Natural killer cell (primary cell): ENCODE data around the gene ABR. TPM values are rescaled to one million over a fixed set of nuclear protein-coding genes. Genes with fewer than 3 reads are reported as not detected.

Experiments
- ATAC-seq, 3 donors: fragments of 150-1000 bp in 2 of 3; fragments of 200-7000 bp in 1 of 3; cut with Tn5 transposase; 1 replicate in 1 of 3; 2 replicates in 2 of 3; pipeline ENCODE4 v1.10.0; 2021; ENCODE audit warnings: mild to moderate bottlenecking in 2 of 3, moderate library complexity in 2 of 3
- DNase-seq, 2 donors: peaks; one replicate each; pipeline versions ENCODE4 v3.0.0 to v3.0.0-alpha.2; 2013 to 2021; ENCODE audit warnings: mixed read lengths in 1 of 2
- H3K27ac ChIP-seq: one replicate; pipeline ENCODE4 v1.5.1; 2013; ENCODE audit warnings: mild to moderate bottlenecking, low read length
- H3K27me3 ChIP-seq: one replicate; pipeline ENCODE4 v1.6.1; 2013; ENCODE audit warnings: low read length; ENCODE audit not compliant: control insufficient read depth, insufficient read depth
- H3K36me3 ChIP-seq: one replicate; pipeline ENCODE4 v1.6.1; 2013; ENCODE audit warnings: low read length; ENCODE audit not compliant: control insufficient read depth, insufficient read depth
- H3K4me1 ChIP-seq: one replicate; pipeline ENCODE4 v1.6.1; 2013; ENCODE audit warnings: low read length; ENCODE audit not compliant: control insufficient read depth, insufficient read depth
- H3K4me3 ChIP-seq: one replicate; pipeline ENCODE4 v1.5.1; 2013; ENCODE audit warnings: low read length
- H3K9me3 ChIP-seq: one replicate; pipeline ENCODE4 v1.6.1; 2013; ENCODE audit warnings: low read length; ENCODE audit not compliant: control insufficient read depth, insufficient read depth
- H3K27ac Mint-ChIP-seq, 2 donors: one replicate each; pipeline ENCODE4 v1.8.0; 2022; ENCODE audit warnings: mild to moderate bottlenecking in 2 of 2, mixed read lengths in 2 of 2, moderate library complexity in 1 of 2
- H3K27me3 Mint-ChIP-seq, 2 donors: one replicate each; pipeline ENCODE4 v1.8.0; 2022; ENCODE audit warnings: low read depth in 2 of 2, mixed read lengths in 2 of 2
- H3K36me3 Mint-ChIP-seq: one replicate; pipeline ENCODE4 v1.8.0; 2022; ENCODE audit warnings: mixed read lengths
- H3K4me1 Mint-ChIP-seq, 2 donors: one replicate each; pipeline ENCODE4 v1.8.0; 2022; ENCODE audit warnings: mixed read lengths in 2 of 2
- H3K4me3 Mint-ChIP-seq: one replicate; pipeline ENCODE4 v1.8.0; 2022; ENCODE audit warnings: mild to moderate bottlenecking, moderate library complexity, mixed read lengths
- H3K9me3 Mint-ChIP-seq, 2 donors: one replicate each; pipeline ENCODE4 v1.8.0; 2022; ENCODE audit warnings: mixed read lengths in 2 of 2
- CTCF ChIP-seq: fragments of 200-600 bp; IDR thresholded peaks from one replicate; pipeline ENCODE4 v1.8.0; 2022; ENCODE audit warnings: antibody characterized with exemption
- WGBS: methylation state at CpG from one replicate; pipeline ENCODE4 v1.1.7; 2013; ENCODE audit warnings: missing lambda C conversion rate; ENCODE audit not compliant: insufficient coverage; 5-methylcytosine and 5-hydroxymethylcytosine counted together
- intact Hi-C: fragments of 100-400 bp; cut with micrococcal nuclease; formaldehyde crosslinking; loops from one replicate; pipeline ENCODE4 v1.14.2; 2022
- total RNA-seq, 4 donors: library from RNA; stranded (reverse); fragments of 120-200 nt in 1 of 4; gene quantifications; one replicate each; pipeline versions ENCODE4 v1.2.3 to v1.2.4, GENCODE V29; 2013 to 2022

Gene ABR
- total RNA-seq, 3 donors from 2014 or later (not counting 1 experiment from before 2014, with no cell fraction given): 155 to 215 (median 163) TPM

DNA sequence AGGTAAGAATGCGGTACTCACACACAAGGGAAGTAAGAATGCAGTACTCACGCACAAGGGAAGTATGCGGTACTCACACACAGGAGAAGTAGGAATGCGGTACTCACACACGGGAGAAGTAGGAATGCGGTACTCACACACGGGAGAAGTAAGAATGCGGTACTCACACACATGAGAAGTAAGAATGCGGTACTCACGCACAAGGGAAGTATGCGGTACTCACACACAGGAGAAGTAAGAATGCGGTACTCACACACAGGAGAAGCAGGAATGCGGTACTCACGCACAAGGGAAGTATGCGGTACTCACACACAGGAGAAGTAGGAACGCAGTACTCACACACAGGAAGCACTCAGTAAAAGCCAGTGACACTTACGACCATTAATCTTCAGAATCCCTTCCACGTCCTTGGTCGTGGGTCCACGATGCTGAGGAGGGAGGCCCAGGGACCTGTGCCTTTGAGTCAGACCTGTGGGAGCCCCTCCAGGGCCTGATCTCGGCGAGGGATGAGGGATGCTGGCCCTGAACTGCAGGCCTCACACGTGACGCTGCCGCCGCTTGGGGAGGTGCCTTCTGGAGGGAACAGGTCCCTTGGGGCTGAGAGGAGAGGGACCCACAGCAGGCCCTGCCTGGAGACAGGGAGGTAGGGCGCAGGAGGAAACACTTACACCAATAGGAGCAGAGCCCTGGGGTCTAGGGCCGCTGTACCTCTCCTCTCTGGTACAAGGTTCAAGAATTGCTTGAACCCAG is 20.2 kb downstream of the ABR start:
- no peak for ATAC-seq
- no peak for TF ChIP-seq CTCF
- no peaks in the 10 kb centered on the region for H3K9me3 ChIP-seq
- H3K9me3 Mint-ChIP-seq: no peaks in the 10 kb centered on the region
- 83% methylated on average over 27 of the region's 28 CpGs for WGBS
- no peaks in the 10 kb centered on the region for H3K4me1 ChIP-seq
- intact Hi-C loops: no loop called here
- H3K36me3 Mint-ChIP-seq: no peaks in the 10 kb centered on the region
- no peak for DNase-seq
- peaks cover 5% of the 10 kb centered on the region for H3K36me3 ChIP-seq
- H3K4me3 Mint-ChIP-seq: no peak overlapping the region
- peaks cover 7% of the 10 kb centered on the region in 2 donors for H3K4me1 Mint-ChIP-seq
- H3K4me3 ChIP-seq: no peak overlapping the region
- H3K27ac ChIP-seq: no peak overlapping the region
- H3K27ac Mint-ChIP-seq: no peak overlapping the region
- no peaks in the 10 kb centered on the region for H3K27me3 Mint-ChIP-seq
- H3K27me3 ChIP-seq: no peaks in the 10 kb centered on the region

GRCh38 chr17:1158879-1159278 is 20.9 kb downstream of the ABR start:
- Mint-ChIP-seq H3K27ac (no peak overlapping the region), H3K27me3 (no peaks in the 10 kb centered on the region), H3K4me1 (peaks cover 7% of the 10 kb centered on the region in 2 donors), H3K36me3 (no peaks in the 10 kb centered on the region), H3K9me3 (no peaks in the 10 kb centered on the region), H3K4me3 (no peak overlapping the region)
- H3K4me3 ChIP-seq: no peak overlapping the region
- DNase-seq (no peak), ATAC-seq (no peak)
- no peaks in the 10 kb centered on the region for H3K4me1 ChIP-seq
- no peaks in the 10 kb centered on the region for H3K9me3 ChIP-seq
- intact Hi-C loops: no loop called here
- no peaks in the 10 kb centered on the region for H3K27me3 ChIP-seq
- no peak for TF ChIP-seq CTCF
- H3K36me3 ChIP-seq: peaks cover 5% of the 10 kb centered on the region
- WGBS: 85% methylated on average over 8 of the region's 8 CpGs
- H3K27ac ChIP-seq: no peak overlapping the region

GRCh38 chr17:1156864-1157263 is 22.9 kb downstream of the ABR start:
- Histone ChIP-seq H3K9me3 (no peaks in the 10 kb centered on the region), H3K27me3 (no peaks in the 10 kb centered on the region), H3K27ac (no peak overlapping the region), H3K4me1 (no peaks in the 10 kb centered on the region), H3K4me3 (no peak overlapping the region), H3K36me3 (peaks cover 5% of the 10 kb centered on the region)
- intact Hi-C loops: no loop called here
- WGBS: 98% methylated on average over 12 of the region's 12 CpGs
- Mint-ChIP-seq H3K4me3 (no peak overlapping the region), H3K36me3 (no peaks in the 10 kb centered on the region), H3K27ac (no peak overlapping the region), H3K9me3 (no peaks in the 10 kb centered on the region), H3K27me3 (no peaks in the 10 kb centered on the region), H3K4me1 (peaks cover 7% of the 10 kb centered on the region in 2 donors)
- ATAC-seq (no peak), DNase-seq (no peak)
- TF ChIP-seq CTCF: no peak

DNA sequence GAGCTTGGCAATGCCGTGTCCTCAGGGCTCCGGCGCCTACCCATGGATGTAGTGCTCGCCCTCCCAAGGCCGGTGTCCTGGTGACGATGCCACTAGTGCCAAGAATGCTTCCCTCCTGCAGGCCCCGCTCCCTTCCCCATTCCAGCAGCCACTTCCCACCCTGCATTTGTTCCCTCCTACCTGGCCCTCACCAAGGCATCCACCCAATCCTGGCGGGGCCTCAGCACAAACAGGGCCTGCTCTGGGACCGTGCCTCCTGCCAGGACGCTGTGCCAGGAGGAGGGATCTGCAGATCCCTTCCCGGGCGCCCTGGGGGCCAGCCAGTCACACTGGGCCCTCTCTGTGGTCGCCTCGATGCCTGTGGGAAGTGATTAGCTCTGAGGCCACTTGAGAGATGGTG is 25.1 kb downstream of the ABR start:
- Mint-ChIP-seq H3K4me1 (peaks cover 4 to 5% of the 10 kb centered on the region in 2 donors), H3K4me3 (no peak overlapping the region), H3K36me3 (no peaks in the 10 kb centered on the region), H3K27ac (no peak overlapping the region), H3K9me3 (no peaks in the 10 kb centered on the region), H3K27me3 (no peaks in the 10 kb centered on the region)
- intact Hi-C loops: no loop called here
- no peak overlapping the region for H3K27ac ChIP-seq
- TF ChIP-seq CTCF: no peak
- no peak overlapping the region for H3K4me3 ChIP-seq
- peaks cover 15% of the 10 kb centered on the region for H3K36me3 ChIP-seq
- no peak for DNase-seq
- 89% methylated on average over 14 of the region's 14 CpGs for WGBS
- no peaks in the 10 kb centered on the region for H3K4me1 ChIP-seq
- H3K27me3 ChIP-seq: no peaks in the 10 kb centered on the region
- H3K9me3 ChIP-seq: no peaks in the 10 kb centered on the region
- ATAC-seq: no peak
